Erythroblast (primary cell): ENCODE results near the gene WNT9A.

Experiments used
- DNase-seq, 2 experiments: peaks; one replicate each; lab custom pipeline; 2025; lab: John Stamatoyannopoulos, UW
- GATA1 ChIP-seq: IDR thresholded peaks from 2 replicates; pipeline ENCODE4 v1.6.1; 2011; ENCODE audit warnings: low read depth, mild to moderate bottlenecking, control low read depth, low read length, moderate library complexity
- POLR2A ChIP-seq: IDR thresholded peaks from 2 replicates; pipeline ENCODE4 v1.6.1; 2011; ENCODE audit warnings: mild to moderate bottlenecking, low read length

WNT9A gene

DNA sequence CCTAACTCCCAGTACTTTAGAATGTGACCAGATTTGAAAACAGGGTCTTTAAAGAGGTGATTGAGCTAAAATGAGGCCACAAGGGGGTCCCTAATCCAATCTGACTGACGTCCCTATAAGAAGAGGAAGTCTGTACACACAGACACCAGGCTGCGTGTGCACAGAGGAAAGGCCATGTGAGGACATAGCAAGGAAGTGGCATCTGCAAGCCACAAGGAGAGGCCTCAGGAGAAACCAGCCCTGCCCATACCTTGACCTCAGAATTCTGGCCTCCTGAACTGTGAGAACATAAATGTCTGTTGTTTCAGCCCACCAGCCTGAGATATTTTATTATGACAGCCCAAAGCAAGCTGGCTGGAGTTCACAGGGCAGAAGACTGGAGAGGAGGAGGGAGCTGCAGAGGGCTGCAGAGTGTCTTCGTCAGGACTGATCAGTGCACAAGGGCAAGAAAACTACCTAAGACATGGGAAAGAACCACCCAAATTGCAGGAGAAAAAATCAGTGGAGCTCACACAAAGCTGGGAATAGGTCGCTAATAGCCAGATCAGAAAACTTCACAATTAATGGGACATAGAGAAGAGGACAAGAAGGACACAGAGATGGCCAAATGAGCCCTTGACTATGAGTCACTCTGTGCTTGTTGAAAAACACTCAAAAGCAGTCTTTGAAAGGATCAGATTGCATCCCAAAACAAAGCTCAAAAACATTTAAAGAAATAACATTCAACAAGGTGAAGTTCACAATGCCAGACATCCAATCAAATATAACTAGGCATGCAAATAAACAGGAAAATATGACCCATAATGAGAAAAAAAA is 14.1 kb upstream of the WNT9A start:
- DNase-seq: no peak
- TF ChIP-seq GATA1 (no peak), POLR2A (no peak)

DNA sequence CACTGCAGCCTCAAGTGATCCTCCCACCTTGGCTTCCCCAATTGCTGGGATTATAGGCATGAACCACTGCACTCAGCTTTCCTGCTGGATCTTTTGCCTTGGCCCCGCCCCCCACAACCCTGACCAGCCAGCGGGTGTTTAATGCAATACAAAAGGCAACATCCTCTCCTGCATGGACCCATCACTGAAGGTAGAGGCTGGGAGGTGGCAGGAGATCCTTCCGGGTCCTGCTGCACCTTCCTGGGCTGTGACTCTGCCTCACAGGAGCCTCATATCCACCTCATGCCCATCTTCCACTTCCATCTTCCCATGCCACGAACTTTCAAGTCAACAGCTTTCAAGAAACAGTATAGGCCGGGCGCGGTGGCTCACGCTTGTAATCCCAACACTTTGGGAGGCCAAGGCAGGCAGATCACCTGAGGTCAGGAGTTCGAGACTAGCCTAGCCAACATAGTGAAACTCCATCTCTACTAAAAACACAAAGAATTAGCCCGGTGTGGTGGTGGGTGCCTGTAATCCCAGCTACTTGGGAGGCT is 11.7 kb upstream of the WNT9A start:
- TF ChIP-seq POLR2A (no peak), GATA1 (no peak)
- DNase-seq: no peak

GRCh38 chr1:227958617-227959324 is 11.0 kb upstream of the WNT9A start:
- no peak for TF ChIP-seq POLR2A
- no peak for TF ChIP-seq GATA1
- DNase-seq: no peak

GRCh38 chr1:227955808-227956207 is 8.1 kb upstream of the WNT9A start:
- DNase-seq: no peak
- TF ChIP-seq POLR2A (no peak), GATA1 (no peak)

- no peak for TF ChIP-seq GATA1
- TF ChIP-seq POLR2A: no peak
- no peak for DNase-seq
These were observed 6.6 kb upstream of the WNT9A start for GRCh38 chr1:227954163-227954850.

DNA sequence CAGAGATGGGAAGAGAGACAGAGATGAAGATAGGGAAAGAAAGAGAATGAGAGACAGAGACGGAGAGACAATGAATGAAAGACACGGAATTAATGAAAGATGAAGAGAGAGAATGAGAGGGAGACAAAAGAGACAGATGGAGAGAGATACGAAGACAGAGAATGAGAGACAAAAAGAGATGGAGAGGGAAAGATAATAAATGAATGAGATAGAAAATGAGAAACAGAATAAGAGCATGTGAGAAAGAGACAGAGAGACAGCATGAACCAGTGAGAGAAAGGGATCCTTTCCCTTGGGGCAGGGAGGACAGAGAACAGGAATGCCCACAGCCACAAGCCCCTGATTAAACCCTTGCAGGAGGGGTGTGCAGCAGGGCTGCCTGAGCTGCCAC is 5.3 kb upstream of the WNT9A start:
- TF ChIP-seq GATA1 (no peak), POLR2A (no peak)
- DNase-seq: no peak

DNA sequence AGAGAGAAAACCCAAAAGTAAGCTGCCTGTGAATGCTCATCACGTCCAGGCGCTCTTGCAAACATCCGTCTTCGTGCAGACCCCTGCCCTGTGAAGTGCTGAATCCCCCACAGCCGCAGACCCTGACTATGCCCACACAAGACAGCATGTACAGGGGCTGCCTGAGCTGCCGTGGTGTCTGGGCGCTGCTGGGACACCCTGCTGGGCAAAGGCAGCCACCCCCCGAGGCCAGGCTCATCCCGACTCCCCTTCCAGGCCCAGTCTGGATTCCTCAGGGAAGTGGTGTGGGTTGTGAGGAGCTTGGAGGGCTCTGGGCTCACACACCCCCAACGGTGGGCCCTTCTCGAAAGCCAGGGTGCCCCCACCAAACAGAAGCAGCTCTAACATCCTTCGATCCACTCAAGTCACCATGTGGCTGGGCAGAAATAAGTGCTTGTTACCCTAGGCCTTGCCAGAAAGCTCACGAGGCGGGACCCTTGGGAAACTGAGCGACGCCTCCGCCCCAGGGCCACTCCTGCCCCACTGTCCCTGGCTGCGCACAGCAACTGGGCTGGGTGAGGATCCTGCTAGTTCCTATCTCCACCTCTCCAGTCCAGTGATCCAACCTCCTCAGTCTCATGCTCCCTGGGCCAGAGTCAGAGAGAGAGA is 4.8 kb upstream of the WNT9A start:
- no peak for DNase-seq

DNA sequence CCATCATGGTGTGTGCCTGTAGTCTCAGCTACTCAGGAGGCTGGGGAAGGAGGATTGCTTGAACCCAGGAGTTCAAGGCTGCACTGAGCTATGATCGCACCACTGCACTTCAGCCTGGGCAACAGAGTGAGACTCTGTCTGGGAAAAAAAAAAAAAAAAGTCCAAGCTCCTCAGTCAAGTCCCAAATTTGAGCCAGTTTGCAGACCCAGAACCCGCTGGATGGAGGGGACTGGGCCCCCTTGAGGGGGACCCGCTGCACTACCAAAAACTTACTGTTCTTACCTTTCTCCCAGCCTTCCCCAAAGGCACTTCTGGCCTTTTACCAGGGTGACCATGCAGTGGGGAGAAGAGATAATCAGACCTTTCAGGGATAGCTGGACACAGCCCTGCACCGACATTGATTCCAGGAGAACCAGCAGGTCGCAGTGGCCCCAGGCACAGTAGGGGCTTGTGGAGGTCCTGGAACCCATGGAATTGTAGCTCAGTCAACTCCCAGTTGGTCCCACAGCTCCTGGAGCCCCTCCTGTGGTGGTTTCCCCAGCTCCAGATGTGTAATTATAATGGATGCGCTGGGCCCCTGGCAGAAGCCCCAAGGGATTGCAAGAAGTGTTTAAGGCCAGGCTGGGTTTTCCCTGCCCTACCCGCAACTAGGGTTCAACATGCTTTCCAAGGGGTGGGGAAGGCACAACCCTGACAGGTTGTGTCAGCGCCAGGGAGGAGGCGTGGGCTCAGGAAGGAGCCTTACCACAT is 4.1 kb upstream of the WNT9A start:
- TF ChIP-seq GATA1: no peak
- no peak for TF ChIP-seq POLR2A
- no peak for DNase-seq

More for the DNA sequence above, 4.8 kb upstream of the WNT9A start:
- no peak for TF ChIP-seq POLR2A
- TF ChIP-seq GATA1: no peak

DNA sequence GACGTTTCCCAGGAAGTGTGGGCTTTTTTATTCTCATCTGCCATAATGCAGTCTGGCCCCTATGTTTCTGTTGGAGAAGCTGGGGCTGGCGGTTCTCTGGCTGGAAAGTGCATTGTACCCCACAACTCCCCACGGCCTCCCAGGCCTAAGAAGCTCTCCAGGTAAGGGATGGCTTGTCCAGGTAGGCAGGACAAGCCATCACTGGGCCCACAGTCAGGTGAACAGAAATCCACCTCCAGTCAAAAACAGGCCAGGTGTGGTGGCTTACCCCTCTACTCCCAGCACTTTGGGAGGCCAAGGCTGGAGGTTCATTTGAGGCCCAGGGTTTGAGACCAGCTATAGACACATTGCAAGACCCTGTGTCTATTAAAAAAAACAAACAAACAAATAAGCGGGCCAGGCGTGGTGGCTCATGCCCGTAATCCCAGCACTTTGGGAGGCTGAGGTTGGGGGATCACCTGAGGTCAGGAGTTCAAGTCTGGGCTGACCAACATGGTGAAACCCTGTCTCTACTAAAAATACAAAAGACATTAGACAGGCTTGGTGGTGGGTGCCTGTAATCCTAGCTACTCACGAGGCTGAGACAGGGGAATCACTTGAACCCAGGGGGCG is 3.1 kb upstream of the WNT9A start:
- no peak for DNase-seq
- TF ChIP-seq GATA1: no peak
- no peak for TF ChIP-seq POLR2A

DNA sequence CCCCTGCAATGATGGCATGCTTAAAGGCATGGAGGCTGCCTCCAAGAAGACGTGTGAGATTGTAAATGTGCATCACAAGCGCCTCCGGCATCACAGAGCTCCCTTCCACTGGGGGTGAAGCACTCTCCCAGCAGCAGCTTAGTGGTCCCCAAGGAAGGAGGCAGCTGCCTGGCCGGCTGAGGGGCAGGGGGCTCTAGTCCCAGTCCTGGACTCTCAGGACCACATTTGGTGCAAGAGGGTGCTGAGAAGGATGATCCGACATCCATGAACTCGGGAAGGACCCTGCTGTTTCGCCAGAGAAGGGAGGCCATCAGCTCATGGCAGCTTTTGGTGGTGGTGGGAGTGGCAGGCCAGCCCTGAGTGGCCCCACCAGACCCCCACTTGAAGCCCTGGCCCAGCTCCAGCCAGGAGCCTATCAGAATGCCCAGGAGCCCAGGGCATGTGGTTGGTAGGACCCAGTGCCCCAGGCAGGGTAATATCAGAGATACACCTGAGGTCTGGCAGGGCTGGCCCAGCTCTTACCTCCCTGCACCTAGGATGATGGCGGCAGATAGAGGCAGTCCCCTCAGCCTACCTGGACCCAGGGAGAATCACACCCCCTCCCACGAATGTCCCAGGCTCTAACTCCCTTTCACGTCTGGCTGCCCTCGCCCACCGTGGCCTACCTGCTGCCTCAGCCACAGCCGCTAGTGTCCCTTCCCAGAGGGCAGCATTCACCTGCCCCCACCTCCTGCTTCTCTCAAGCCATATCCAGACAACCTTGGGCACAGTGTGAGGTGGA is 2.4 kb upstream of the WNT9A start:
- no peak for TF ChIP-seq GATA1
- TF ChIP-seq POLR2A: no peak
- DNase-seq: no peak

DNA sequence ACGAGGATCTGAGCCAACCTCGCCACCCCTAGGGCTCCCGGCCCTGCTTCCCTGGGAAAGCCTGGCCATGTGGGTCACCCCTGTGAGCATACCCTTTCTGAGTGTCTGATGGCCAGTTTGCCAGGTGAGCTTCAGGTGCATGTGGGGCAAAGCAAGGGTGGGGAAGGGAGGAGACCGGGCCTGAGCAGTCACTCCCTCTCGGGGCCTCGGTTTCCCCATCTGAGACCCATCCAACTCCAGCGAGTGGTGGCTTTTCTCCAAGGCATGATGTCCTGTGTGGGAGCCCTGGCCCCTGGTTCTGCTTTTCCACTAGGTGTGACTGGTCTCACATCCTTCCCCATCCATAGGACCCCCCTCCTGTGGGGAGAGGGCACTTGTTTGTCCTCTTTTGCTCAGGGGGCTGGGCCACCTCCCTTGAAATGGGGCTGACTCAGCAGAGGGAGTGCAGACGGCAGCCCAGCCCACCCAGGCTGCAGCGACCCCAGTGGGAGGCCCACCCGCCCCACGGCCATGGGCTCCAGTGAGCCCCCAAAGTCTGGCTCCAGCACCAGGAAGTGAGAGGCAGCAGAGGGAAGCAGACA is 1.7 kb upstream of the WNT9A start:
- no peak for TF ChIP-seq GATA1
- no peak for TF ChIP-seq POLR2A
- no peak for DNase-seq
